Neural cell (in vitro differentiated cells): ENCODE data around the gene MLLT11.

Source experiments
- CTCF ChIP-seq: fragments of 450-650 bp; IDR thresholded peaks from 2 replicates; pipeline ENCODE4 v1.5.1; 2014; ENCODE audit warnings: antibody characterized with exemption, mild to moderate bottlenecking, moderate library complexity; ENCODE audit not compliant: poor library complexity, severe bottlenecking
- POLR2AphosphoS5 ChIP-seq: IDR thresholded peaks from 2 replicates; pipeline ENCODE4 v1.6.1; 2012

GRCh38 chr1:151056149-151056548, 4.0 kb upstream of the MLLT11 start:
- TF ChIP-seq CTCF, result no peak
- TF ChIP-seq POLR2AphosphoS5, result no peak
